ENCODE data around the gene MRPL2.

Gene MRPL2

GRCh38 chr6:43032326-43032725 lies 26.9 kb downstream of the MRPL2 start:
- Histone ChIP-seq H3K4me1 (ENCODE audit: control insufficient read depth, low read length) (no peaks in the 10 kb centered on the region), H3F3A (ENCODE audit: control insufficient read depth, insufficient read depth) (no peaks in the 10 kb centered on the region), H3K79me2 (ENCODE audit: control insufficient read depth, low read length) (no peaks in the 10 kb centered on the region), H3K4me2 (ENCODE audit: low read length) (no peak overlapping the region), H3K9me2 (replicated peaks; ENCODE audit: control insufficient read depth, low read length) (no peaks in the 10 kb centered on the region), H4K20me1 (ENCODE audit: control insufficient read depth, insufficient read depth, low read depth, low read length) (no peaks in the 10 kb centered on the region), H3K9me3 (ENCODE audit: control insufficient read depth, insufficient read depth, low read length) (no peaks in the 10 kb centered on the region), H3K4me3 (ENCODE audit: low read length) (no peak overlapping the region), H3K36me3 (ENCODE audit: control insufficient read depth, low read length) (peaks cover 48% of the 10 kb centered on the region), H3K27ac (ENCODE audit: low read depth, low read length) (no peak overlapping the region), H3K27me3 (ENCODE audit: control insufficient read depth, low read length) (no peaks in the 10 kb centered on the region)
- TF ChIP-seq EZH2phosphoT487 (IDR thresholded peaks at IDR 0.05; ENCODE audit: borderline replicate concordance, low read length), result no peak
- no peak for TF ChIP-seq CTCF (IDR thresholded peaks at IDR 0.05; ENCODE audit: low read depth, low read length, poor library complexity, severe bottlenecking)

GRCh38 chr6:43029120-43029519 lies 30.1 kb downstream of the MRPL2 start:
- H4K20me1 ChIP-seq (ENCODE audit: control insufficient read depth, insufficient read depth, low read depth, low read length), result no peaks in the 10 kb centered on the region
- H3K36me3 ChIP-seq (ENCODE audit: control insufficient read depth, low read length), result peaks cover 66% of the 10 kb centered on the region
- peaks cover 7% of the 10 kb centered on the region for H3K79me2 ChIP-seq (ENCODE audit: control insufficient read depth, low read length)
- H3K4me1 ChIP-seq (ENCODE audit: control insufficient read depth, low read length), result no peaks in the 10 kb centered on the region
- H3F3A ChIP-seq (ENCODE audit: control insufficient read depth, insufficient read depth), result 0 out of 2 replicates have a peak, but pooled peaks cover 2% of the 10 kb centered on the region
- TF ChIP-seq CTCF (IDR thresholded peaks at IDR 0.05; ENCODE audit: low read depth, low read length, poor library complexity, severe bottlenecking) (no peak), EZH2phosphoT487 (IDR thresholded peaks at IDR 0.05; ENCODE audit: borderline replicate concordance, low read length) (no peak)
- no peak overlapping the region for H3K4me3 ChIP-seq (ENCODE audit: low read length)
- no peak overlapping the region for H3K27ac ChIP-seq (ENCODE audit: low read depth, low read length)
- H3K4me2 ChIP-seq (ENCODE audit: low read length), result no peak overlapping the region
- H3K27me3 ChIP-seq (ENCODE audit: control insufficient read depth, low read length), result no peaks in the 10 kb centered on the region
- H3K9me3 ChIP-seq (ENCODE audit: control insufficient read depth, insufficient read depth, low read length), result no peaks in the 10 kb centered on the region
- H3K9me2 ChIP-seq (replicated peaks; ENCODE audit: control insufficient read depth, low read length), result no peaks in the 10 kb centered on the region

GRCh38 chr6:43026365-43026764 lies 32.9 kb downstream of the MRPL2 start:
- TF ChIP-seq CTCF (IDR thresholded peaks at IDR 0.05; ENCODE audit: low read depth, low read length, poor library complexity, severe bottlenecking) (no peak), EZH2phosphoT487 (IDR thresholded peaks at IDR 0.05; ENCODE audit: borderline replicate concordance, low read length) (no peak)
- Histone ChIP-seq H4K20me1 (ENCODE audit: control insufficient read depth, insufficient read depth, low read depth, low read length) (no peaks in the 10 kb centered on the region), H3F3A (ENCODE audit: control insufficient read depth, insufficient read depth) (0 out of 2 replicates have a peak, but pooled peaks cover 2% of the 10 kb centered on the region), H3K4me1 (ENCODE audit: control insufficient read depth, low read length) (peaks cover 6% of the 10 kb centered on the region), H3K9me2 (replicated peaks; ENCODE audit: control insufficient read depth, low read length) (no peaks in the 10 kb centered on the region), H3K27ac (ENCODE audit: low read depth, low read length) (no peak overlapping the region), H3K79me2 (ENCODE audit: control insufficient read depth, low read length) (peaks cover 33% of the 10 kb centered on the region), H3K36me3 (ENCODE audit: control insufficient read depth, low read length) (peaks cover 63% of the 10 kb centered on the region), H3K27me3 (ENCODE audit: control insufficient read depth, low read length) (no peaks in the 10 kb centered on the region), H3K9me3 (ENCODE audit: control insufficient read depth, insufficient read depth, low read length) (no peaks in the 10 kb centered on the region), H3K4me3 (ENCODE audit: low read length) (no peak overlapping the region), H3K4me2 (ENCODE audit: low read length) (no peak overlapping the region)
